Hepatocyte (in vitro differentiated cells): ENCODE measurements around the gene GDF11. TPM values are rescaled to one million over a fixed set of nuclear protein-coding genes. Genes with fewer than 3 reads are reported as not detected.

Experiments
- DNase-seq: peaks from one replicate; pipeline ENCODE4 v3.0.0-alpha.2; 2016; ENCODE audit warnings: low spot score
- H2AFZ ChIP-seq: fragments of 200-600 bp; sonication (generic); 2 replicates; pipeline ENCODE4 v1.6.0; 2016; ENCODE audit warnings: antibody characterized with exemption, mild to moderate bottlenecking
- H3K27ac ChIP-seq: fragments of 200-600 bp; sonication (generic); 2 replicates; pipeline ENCODE4 v1.5.1; 2016; ENCODE audit warnings: mild to moderate bottlenecking
- H3K27me3 ChIP-seq: fragments of 200-600 bp; sonication (generic); 2 replicates; pipeline ENCODE4 v1.6.1; 2016
- H3K36me3 ChIP-seq: fragments of 200-600 bp; sonication (generic); replicated peaks from 2 replicates; pipeline ENCODE4 v1.5.1; 2016; ENCODE audit warnings: low read depth; ENCODE audit not compliant: insufficient read depth
- H3K4me1 ChIP-seq: fragments of 200-600 bp; sonication (generic); 2 replicates; pipeline ENCODE4 v1.5.1; 2016; ENCODE audit warnings: mild to moderate bottlenecking, moderate library complexity; ENCODE audit not compliant: insufficient read depth
- H3K4me2 ChIP-seq: fragments of 200-600 bp; sonication (generic); 2 replicates; pipeline ENCODE4 v1.6.0; 2016
- H3K4me3 ChIP-seq: fragments of 200-600 bp; sonication (generic); 2 replicates; pipeline ENCODE4 v1.5.1; 2016; ENCODE audit warnings: mild to moderate bottlenecking
- H3K79me2 ChIP-seq: fragments of 200-600 bp; sonication (generic); 2 replicates; pipeline ENCODE4 v1.6.0; 2017; ENCODE audit warnings: mild to moderate bottlenecking
- H3K9me2 ChIP-seq: fragments of 200-600 bp; sonication (generic); replicated peaks from 2 replicates; pipeline ENCODE4 v1.6.0; 2017; ENCODE audit warnings: mild to moderate bottlenecking; ENCODE audit not compliant: insufficient read depth
- H3K9me3 ChIP-seq: fragments of 200-600 bp; sonication (generic); 2 replicates; pipeline ENCODE4 v1.5.1; 2016; ENCODE audit warnings: low read depth, mild to moderate bottlenecking
- H4K20me1 ChIP-seq: fragments of 200-600 bp; sonication (generic); 2 replicates; pipeline ENCODE4 v1.6.0; 2016; ENCODE audit warnings: mild to moderate bottlenecking; ENCODE audit not compliant: insufficient read depth, poor library complexity, severe bottlenecking
- CTCF ChIP-seq: fragments of 200-600 bp; sonication (generic); IDR thresholded peaks from 2 replicates; pipeline ENCODE4 v1.5.1; 2016; ENCODE audit warnings: antibody characterized with exemption, mild to moderate bottlenecking; ENCODE audit not compliant: poor library complexity
- EZH2 ChIP-seq: fragments of 200-600 bp; sonication (generic); IDR thresholded peaks from 2 replicates; pipeline ENCODE4 v1.6.1; 2016; ENCODE audit warnings: antibody characterized with exemption, mild to moderate bottlenecking, borderline replicate concordance
- EZH2phosphoT487 ChIP-seq: fragments of 200-600 bp; sonication (generic); IDR thresholded peaks from one replicate; pipeline ENCODE4 v1.6.1; 2018; ENCODE audit warnings: antibody characterized with exemption, mild to moderate bottlenecking, low read depth, moderate library complexity; ENCODE audit not compliant: unreplicated experiment, severe bottlenecking
- WGBS: methylation state at CpG from one replicate; pipeline ENCODE4 v1.1.6; 2016; ENCODE audit warnings: low lambda C conversion rate; ENCODE audit errors: missing lambda C conversion rate; 5-methylcytosine and 5-hydroxymethylcytosine counted together
- polyA plus RNA-seq: library from polyadenylated mRNA; unstranded; fragments of >200 nt; fragmentation: Nextera tagmentation; extraction: Ambion mirVana; gene quantifications from 2 replicates; pipeline ENCODE4 v1.2.1, GENCODE V29; 2016
- total RNA-seq: library from RNA; depleted of rRNA; stranded (reverse); fragments of >200 nt; gene quantifications from 2 replicates; pipeline ENCODE4 v1.2.3, GENCODE V29; 2014

GDF11 gene
- total and polyA plus RNA-seq, 2 experiments from 2014 or later, result 4.1 to 7.9 TPM

GRCh38 chr12:55697686-55698085, 45.2 kb upstream of the GDF11 start:
- Histone ChIP-seq H3K4me3 (no peak overlapping the region), H3K4me1 (no peaks in the 10 kb centered on the region)

DNA sequence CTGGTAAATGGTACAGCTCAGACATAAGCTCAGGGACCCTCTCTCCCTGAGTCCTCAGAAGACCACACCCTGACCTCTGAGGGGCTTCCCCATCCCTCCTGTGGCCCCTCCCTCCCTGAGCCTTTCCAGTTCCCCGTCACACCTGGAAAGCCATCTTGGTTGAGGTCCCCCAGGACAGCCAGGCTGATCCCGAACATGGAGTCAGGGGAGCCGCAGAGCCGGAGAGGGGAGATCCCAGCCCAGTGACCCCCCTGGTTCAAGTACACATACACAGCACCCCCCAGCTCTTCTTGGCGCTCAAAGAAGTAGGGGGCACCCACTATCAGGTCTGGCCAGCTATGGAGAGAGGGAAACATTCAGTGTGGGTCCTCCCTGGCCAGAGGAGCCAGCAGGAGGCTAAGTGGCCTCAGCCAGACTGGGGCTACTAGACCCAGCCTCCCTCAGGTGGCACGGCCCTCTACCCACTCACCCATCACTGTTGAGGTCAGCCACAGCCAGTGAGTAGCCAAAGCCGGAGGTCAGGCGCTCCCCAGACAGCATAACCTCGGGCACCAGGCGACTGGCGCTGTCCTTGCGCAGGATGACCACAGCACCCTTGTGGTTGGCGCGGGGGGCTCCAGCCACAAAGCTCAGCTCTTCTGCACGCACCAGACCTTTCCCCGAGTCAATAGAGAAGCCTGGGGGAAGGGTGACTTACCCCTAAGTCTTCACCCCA, 44.5 kb upstream of the GDF11 start:
- no peak for TF ChIP-seq EZH2
- no peak for TF ChIP-seq CTCF
- no peak for TF ChIP-seq EZH2phosphoT487
- no peaks in the 10 kb centered on the region for H3K9me2 ChIP-seq
- H4K20me1 ChIP-seq, result no peaks in the 10 kb centered on the region
- no peaks in the 10 kb centered on the region for H3K79me2 ChIP-seq
- H3K27ac ChIP-seq, result no peak overlapping the region
- H3K9me3 ChIP-seq, result no peaks in the 10 kb centered on the region
- WGBS, result 95% methylated on average over 15 of the region's 16 CpGs
- H2AFZ ChIP-seq, result no peak overlapping the region
- H3K4me1 ChIP-seq, result no peaks in the 10 kb centered on the region
- no peaks in the 10 kb centered on the region for H3K36me3 ChIP-seq
- H3K4me2 ChIP-seq, result no peak overlapping the region
- no peak for DNase-seq
- no peaks in the 10 kb centered on the region for H3K27me3 ChIP-seq
- no peak overlapping the region for H3K4me3 ChIP-seq

More at GRCh38 chr12:55697686-55698085, 45.2 kb upstream of the GDF11 start:
- DNase-seq, result no peak
- H3K27me3 ChIP-seq, result no peaks in the 10 kb centered on the region
- H3K9me2 ChIP-seq, result no peaks in the 10 kb centered on the region
- no peak for TF ChIP-seq CTCF
- TF ChIP-seq EZH2, result no peak
- no peak for TF ChIP-seq EZH2phosphoT487
- no peak overlapping the region for H3K4me2 ChIP-seq
- no peaks in the 10 kb centered on the region for H3K79me2 ChIP-seq
- no peaks in the 10 kb centered on the region for H3K9me3 ChIP-seq
- no peak overlapping the region for H3K27ac ChIP-seq
- WGBS, result 92% methylated on average over 7 of the region's 7 CpGs
- no peak overlapping the region for H2AFZ ChIP-seq
- no peaks in the 10 kb centered on the region for H3K36me3 ChIP-seq
- H4K20me1 ChIP-seq, result no peaks in the 10 kb centered on the region

DNA sequence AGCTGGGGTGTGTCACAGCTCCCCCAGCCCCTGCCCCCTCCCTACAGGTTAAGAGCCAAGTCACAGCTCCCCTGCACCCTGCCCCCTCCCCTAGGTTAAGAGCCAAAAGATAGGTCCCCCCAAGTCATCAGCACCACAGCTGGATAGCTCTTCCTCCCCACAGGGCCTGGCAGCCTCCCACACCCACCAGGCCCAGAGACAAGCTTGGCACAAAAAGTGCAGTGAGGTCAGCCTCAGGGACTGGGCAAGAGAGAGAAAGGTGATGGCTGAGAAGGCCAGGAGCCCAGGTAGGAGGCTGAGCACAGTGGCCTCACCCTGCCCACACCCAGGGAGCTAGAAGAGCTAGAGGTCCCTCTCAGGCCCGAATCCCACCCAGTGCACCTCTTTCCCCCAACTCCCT, 44.0 kb upstream of the GDF11 start:
- no peaks in the 10 kb centered on the region for H3K4me1 ChIP-seq
- H3K9me3 ChIP-seq, result no peaks in the 10 kb centered on the region
- H4K20me1 ChIP-seq, result no peaks in the 10 kb centered on the region
- WGBS, result 100% methylated on average over 1 of the region's 1 CpG
- no peak for DNase-seq
- no peaks in the 10 kb centered on the region for H3K27me3 ChIP-seq
- no peak overlapping the region for H3K4me2 ChIP-seq
- TF ChIP-seq CTCF (no peak), EZH2phosphoT487 (no peak), EZH2 (no peak)
- no peak overlapping the region for H3K27ac ChIP-seq
- no peaks in the 10 kb centered on the region for H3K36me3 ChIP-seq
- H3K79me2 ChIP-seq, result no peaks in the 10 kb centered on the region
- no peak overlapping the region for H3K4me3 ChIP-seq
- no peak overlapping the region for H2AFZ ChIP-seq
- H3K9me2 ChIP-seq, result no peaks in the 10 kb centered on the region
